ENCODE results near the gene ARFIP1.

The ARFIP1 gene

GRCh38 chr4:152900395-152900794 is 120.6 kb downstream of the ARFIP1 start:
- DNase-seq, result no peak

DNA sequence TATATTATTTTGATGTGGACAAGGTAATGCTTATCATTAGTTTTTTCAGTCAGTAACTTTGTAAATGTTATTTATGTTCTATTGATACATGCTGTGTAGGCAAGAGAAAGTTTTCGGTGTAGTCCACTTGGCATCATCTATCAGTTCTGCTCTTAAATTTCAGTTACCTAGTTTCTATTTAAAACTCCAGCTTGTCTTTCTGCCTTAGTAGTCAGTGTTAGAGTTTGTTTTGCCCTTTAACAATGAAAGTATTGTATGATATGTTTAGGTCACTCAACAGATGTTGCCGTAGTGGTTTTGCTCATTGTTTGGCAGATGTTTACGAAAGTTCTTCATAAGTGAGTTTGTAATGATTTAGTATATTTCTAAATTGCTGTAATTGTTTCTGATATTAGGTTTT is 121.5 kb downstream of the ARFIP1 start:
- no peak for DNase-seq

- no peak for DNase-seq
These were observed 123.9 kb downstream of the ARFIP1 start for GRCh38 chr4:152903658-152904057.

DNA sequence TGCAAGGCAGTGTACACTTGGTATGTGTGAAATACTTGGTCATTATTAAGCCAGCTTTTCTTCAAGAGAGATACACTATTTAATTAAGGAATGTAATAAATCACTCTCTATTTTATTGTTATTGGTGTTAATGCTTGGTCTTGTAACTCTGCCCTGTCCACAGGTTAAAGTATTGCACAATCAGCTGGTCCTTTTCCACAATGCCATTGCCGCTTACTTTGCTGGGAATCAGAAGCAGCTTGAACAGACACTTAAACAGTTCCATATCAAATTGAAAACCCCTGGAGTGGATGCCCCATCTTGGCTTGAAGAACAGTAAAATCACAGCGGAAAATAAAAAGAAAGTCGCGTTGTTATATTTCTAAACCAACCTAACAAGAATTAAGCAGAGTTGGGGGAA is 130.1 kb downstream of the ARFIP1 start:
- no peak for DNase-seq

DNA sequence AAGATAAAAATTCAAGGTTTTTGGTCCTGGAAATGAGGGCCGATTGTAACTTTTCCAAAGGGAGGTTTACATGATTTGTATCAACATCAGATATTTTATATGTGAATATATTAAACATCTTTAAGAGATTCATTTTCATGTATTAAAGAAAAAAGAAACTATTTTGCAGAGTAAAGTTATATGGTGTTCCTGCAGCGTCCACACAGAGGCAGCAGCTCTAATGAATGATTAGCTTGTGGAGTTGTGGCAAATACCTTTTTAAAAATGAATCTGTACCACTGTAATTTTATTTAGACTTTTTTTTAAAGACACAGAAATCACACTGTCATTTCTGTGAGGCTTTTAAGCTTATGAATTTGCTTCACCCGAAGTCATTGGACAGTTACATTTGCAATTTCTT is 130.8 kb downstream of the ARFIP1 start:
- no peak for DNase-seq

- DNase-seq, result no peak
These were observed 138.0 kb downstream of the ARFIP1 start for GRCh38 chr4:152917543-152918395.

- no peak for DNase-seq
These were observed 140.1 kb downstream of the ARFIP1 start for GRCh38 chr4:152919826-152920225.

DNA sequence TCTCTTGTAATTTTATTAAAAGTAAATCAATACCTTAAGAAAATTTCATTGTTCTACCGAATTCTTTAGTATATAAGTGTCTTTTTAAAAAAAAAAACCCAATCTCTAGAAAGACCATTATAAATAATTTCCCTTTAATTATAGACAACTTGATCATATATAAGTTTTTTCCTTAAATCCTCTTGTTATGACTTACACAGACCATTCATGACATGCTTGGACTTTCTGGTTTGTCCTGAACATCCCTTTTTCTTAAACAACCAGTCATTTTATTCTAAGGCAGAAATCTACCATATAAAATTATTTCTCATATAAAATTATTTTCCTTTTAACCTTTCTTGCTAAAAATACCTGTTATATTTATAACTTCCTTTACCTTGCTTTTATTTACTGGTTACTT is 141.0 kb downstream of the ARFIP1 start:
- DNase-seq, result no peak

GRCh38 chr4:152921284-152921683 is 141.5 kb downstream of the ARFIP1 start:
- no peak for DNase-seq

GRCh38 chr4:152925851-152926250 is 146.1 kb downstream of the ARFIP1 start:
- no peak for DNase-seq

DNA sequence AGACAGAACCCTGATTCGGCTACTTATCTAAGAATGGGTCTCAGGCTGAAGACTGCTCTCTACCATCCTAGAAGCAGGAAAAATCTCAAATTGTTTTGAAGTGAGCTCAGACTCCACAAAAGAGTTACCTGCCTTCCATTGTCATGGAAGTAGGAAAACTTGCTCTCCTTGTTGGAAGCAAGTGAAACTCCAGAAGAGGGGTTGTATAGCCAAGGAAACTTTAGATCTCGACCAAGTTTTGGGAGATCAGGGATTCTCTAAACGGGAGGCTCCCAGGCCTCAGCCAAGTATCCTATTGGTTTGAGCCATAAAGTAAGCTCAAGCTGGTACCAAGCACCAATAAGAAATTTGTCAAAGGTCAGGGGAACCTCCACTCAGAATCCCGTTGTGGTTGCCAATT is 147.2 kb downstream of the ARFIP1 start:
- DNase-seq, result no peak

DNA sequence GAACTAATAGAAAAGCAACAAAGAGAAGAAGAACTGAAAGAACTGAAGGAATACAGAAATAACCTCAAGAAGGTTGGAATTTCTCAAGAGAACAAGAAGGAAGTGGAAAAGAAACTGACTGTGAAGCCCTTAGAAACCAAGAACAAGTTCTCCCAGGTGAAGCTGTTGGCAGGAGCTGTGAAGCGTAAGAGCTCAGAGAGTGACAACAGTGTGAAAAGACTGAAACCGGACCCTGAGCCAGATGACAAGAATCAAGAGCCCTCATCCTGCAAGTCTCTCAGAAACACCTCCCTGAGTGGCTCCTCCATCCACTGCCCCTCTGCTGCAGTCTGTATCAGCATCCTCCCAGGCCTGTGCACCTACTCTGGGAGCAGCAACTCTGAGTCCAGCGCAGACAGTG is 148.0 kb downstream of the ARFIP1 start:
- no peak for DNase-seq

DNA sequence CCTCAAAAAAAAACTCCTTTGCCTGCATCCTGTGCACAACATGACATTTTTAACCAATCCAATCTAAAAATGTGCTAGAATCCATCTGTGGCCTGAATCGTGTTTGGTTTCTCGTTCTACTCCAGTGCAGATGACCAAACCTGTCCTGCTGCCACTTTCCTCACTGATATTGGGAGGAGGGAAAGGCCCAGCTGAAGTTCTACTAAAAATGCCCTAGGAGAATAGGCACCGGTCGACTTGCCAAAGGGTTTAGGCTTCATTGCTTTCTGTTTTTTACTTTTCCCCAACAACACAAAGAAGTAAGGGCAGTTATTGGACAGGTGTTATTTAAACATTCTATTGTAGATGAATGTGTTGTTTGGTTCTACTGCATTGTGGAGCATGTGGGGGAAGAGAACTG is 148.5 kb downstream of the ARFIP1 start:
- no peak for DNase-seq

GRCh38 chr4:152929888-152930287 is 150.1 kb downstream of the ARFIP1 start:
- no peak for DNase-seq

GRCh38 chr4:152935143-152935542 is 155.4 kb downstream of the ARFIP1 start:
- peak in 1 of 5 experiments; percentile 18 for DNase-seq

- DNase-seq, result peak in 1 of 5 experiments; percentile 42
These were observed 156.1 kb downstream of the ARFIP1 start, which contains the start of gene FHDC1 for GRCh38 chr4:152935631-152936445. Gene FHDC1 (plus strand): TSS chr4:152936323. CDS start chr4:152943058, 6,735 bp downstream.

DNA sequence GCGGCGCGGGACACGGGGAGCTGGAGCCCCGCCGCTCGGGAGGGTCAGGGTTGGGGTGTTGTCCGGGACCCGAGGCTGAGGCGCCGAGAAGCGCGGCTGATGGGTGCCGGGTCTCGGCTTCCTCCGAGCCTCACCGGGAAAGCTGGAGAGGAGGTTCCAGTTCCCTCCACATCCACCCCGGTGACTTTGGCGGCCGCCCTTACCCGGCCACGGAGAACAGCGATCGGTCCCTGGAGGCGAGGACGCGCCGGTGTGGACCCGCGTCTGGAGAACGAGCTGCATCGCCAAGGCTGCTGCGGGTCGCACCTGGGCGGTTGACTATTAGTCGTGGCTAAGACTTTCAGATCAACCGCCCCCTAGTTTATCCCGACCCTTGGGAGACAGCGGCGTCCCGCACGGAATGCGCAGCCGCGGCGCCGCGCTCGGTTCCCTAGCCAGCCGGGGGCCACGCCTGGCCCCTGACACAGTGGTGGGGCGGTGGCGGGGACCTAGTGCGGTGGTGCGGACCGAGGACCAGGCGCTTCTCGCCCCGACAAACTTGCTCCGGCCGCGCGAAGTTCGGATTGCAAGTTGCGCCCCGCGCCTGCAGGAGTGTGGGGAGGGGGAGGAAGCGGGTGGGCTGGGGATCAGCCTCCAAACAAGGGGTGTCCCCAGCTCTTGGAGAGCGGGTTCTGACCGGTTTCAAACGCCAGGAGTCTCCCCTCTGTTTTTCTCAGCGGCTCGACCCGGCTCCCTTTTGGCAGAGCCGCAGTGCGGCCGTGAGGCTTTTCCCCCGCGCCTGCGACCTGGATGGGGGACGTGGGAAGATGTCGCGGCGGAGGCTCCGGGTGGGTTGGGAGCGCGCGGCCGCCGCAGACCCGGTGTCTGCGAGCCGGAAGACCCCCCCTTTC is 156.9 kb downstream of the ARFIP1 start:
- peak in 1 of 5 experiments; percentile 14 for DNase-seq

GRCh38 chr4:152937336-152938236 is 157.8 kb downstream of the ARFIP1 start:
- DNase-seq, result peak in 1 of 5 experiments; percentile 33

DNA sequence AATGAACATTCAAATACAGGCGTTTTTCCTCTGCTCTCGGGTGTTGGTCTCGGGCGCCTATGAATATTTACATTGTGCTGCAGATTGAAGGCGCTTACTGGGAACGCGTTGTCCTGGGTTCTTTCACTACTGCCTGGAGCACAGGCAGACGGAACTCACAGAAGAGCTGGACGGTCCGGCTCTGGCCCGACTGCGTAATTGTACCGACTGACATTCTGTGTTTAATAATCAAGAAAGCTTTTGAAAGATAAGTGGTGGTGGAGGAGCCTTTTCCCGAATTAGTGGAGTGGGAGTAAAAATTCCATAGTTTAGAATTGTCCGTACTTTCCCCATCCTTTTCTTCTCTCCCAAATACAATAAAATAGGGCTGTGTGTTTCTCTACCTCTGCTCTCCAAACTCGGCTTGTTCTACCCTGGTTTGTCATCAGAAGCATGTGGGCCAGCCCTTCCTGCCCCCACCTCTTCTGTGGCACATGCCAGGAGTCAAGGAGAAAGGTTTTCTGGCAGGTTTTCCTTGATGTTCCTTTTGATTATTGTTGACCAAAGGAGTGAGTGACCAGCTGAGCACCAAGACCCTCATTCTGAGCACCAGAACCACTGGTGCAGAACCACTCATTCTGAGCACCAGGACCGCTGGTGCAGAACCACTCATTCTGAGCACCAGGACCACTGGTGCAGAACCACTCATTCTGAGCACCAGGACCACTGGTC is 158.6 kb downstream of the ARFIP1 start:
- DNase-seq, result no peak

DNA sequence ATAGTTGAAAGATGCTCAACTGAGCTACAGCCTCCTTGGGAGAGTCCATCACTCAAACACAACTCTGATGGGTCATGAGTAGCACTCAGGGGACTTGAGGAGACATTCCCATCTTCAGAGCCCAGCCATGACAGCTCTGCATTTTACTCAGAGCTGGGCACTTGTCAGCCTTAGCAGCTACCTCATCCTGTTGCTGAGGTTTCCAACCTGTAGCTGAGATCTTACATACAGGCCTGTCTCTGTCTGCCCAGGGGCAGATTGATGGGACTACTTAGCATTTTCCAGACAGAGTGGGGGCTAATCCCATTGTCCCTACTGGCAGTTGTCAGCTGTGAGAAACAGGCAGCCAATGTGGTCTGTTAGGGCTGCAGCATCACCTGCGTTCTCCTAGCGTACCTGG is 159.9 kb downstream of the ARFIP1 start:
- no peak for DNase-seq

- DNase-seq, result no peak
These were observed 160.7 kb downstream of the ARFIP1 start for GRCh38 chr4:152940461-152940860.
